22Rv1 (cell line): ENCODE measurements around the gene CLEC16A.

Experiments
- H3K27ac ChIP-seq: fragments of 450-650 bp; 2 replicates; pipeline ENCODE4 v1.5.1; 2017
- ZFX ChIP-seq: fragments of 450-650 bp; IDR thresholded peaks from 2 replicates; pipeline ENCODE4 v1.6.1; 2017; ENCODE audit warnings: antibody characterized with exemption, borderline replicate concordance
- TF ChIP-seq, protein P1 (sequence below): fragments of 450-650 bp; IDR thresholded peaks from 2 replicates; pipeline ENCODE4 v1.5.1; 2017; ENCODE audit warnings: mild to moderate bottlenecking

The CLEC16A gene

DNA sequence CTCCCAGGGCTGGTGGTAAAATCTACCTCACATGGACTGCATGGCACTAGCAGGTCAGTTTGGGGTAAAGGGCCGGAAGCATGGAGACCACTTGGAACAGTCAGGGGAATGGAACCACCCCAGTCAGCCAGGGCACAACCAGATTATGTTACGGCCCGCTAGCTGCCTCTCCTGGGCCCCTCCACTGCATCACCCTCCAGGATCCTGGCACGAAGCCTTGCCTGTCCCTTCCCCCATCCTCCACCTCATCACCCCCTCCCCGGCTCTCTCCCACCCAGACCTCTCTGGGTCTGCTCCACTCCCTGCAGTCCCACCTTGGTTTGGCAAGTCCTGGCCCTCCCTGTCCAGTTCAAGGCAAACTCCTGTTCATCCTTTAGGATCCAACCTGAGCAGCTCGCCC is 91.7 kb downstream of the CLEC16A start:
- H3K27ac ChIP-seq, result no peak overlapping the region
- TF ChIP-seq, protein P1, sequence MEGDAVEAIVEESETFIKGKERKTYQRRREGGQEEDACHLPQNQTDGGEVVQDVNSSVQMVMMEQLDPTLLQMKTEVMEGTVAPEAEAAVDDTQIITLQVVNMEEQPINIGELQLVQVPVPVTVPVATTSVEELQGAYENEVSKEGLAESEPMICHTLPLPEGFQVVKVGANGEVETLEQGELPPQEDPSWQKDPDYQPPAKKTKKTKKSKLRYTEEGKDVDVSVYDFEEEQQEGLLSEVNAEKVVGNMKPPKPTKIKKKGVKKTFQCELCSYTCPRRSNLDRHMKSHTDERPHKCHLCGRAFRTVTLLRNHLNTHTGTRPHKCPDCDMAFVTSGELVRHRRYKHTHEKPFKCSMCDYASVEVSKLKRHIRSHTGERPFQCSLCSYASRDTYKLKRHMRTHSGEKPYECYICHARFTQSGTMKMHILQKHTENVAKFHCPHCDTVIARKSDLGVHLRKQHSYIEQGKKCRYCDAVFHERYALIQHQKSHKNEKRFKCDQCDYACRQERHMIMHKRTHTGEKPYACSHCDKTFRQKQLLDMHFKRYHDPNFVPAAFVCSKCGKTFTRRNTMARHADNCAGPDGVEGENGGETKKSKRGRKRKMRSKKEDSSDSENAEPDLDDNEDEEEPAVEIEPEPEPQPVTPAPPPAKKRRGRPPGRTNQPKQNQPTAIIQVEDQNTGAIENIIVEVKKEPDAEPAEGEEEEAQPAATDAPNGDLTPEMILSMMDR, result no peak
- no peak for TF ChIP-seq ZFX

DNA sequence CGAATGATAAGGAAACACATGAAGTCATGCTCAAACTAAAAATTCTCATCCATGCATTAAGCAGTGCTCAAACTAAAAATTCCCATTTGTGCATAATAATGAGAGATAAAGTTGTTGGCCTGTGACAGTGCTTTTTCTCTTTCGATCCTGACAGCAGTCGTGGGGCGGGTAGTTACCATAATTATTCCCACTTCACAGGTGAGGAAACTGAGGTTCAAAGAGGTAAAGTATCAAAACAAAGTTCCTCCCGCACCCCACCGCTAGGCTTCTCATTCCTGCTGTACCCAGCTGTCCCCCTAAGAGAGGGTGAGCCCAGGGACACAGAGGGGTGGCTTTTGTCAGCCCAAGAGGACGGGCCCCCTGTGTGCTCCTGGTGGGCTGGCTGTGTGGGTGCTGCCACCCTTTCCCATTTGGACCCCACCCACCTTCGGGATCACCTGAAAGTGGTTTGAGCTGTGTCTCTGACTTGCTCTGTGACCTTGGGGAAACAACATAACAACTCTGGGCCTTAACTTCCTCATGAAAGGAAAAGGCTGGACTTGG is 92.6 kb downstream of the CLEC16A start:
- H3K27ac ChIP-seq, result no peak overlapping the region
- TF ChIP-seq ZFX, result no peak
- TF ChIP-seq, protein P1, result no peak

DNA sequence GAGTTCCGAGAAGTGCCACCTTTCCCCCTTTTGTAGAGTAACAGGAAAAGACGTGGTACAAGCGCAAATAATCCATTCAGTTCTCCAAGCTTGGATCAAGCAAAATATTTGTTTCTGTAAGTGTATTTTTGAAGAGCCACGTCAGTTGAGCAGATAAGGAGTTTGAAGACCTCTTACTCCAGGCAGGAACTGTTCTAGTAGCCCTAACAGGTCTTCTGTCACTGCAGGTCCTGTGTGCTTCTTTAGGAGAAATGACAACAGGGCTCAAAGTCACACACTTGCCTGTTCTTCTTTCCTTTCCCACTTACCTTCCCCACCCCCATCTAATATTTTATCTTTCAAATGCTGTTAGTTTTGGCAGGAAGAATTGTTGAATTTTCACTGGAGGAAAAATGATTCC is 93.9 kb downstream of the CLEC16A start:
- no peak overlapping the region for H3K27ac ChIP-seq

DNA sequence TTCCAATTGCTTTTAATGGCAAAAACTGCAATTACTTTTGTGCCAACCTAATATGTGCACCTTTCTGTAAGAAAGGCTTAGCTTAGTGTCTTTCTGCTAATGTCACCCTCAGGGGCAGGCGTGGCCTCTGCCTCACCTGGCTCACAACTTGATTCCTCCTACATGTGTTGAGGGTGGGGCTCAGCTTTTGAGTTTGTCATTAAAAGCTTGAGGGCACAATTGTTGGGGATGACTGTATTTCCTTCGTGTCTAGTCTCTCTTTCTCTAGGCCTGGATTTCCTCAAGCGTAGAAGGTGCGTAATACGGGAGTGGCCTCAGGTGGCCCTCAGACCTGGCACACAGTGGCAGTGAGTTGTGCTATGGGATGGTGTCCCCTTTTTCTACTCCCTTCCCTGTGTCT is 94.4 kb downstream of the CLEC16A start:
- TF ChIP-seq, protein P1, result no peak
- TF ChIP-seq ZFX, result no peak

More for the DNA sequence above, 93.9 kb downstream of the CLEC16A start:
- no peak for TF ChIP-seq ZFX
- TF ChIP-seq, protein P1, result no peak

DNA sequence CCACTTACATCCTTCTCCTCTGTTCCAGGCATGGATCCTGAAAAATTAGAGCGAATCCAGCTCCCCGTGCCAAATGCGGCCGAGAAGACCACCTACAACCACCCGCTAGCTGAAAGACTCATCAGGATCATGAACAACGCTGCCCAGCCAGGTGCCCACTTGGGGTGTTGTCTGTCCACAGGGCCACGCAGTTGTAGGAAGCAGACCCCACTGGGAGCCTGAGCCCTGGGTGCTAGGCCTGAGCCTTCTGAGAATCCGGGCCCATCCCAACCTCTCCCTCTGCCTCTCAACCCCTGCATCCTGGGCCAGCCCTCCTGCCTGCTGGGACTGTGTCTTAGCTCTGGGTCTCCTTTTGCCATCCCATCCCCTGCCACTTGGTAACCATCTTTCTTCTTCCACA is 95.4 kb downstream of the CLEC16A start:
- no peak overlapping the region for H3K27ac ChIP-seq
- TF ChIP-seq, protein P1, result no peak
- no peak for TF ChIP-seq ZFX

More for the DNA sequence above, 94.4 kb downstream of the CLEC16A start:
- no peak overlapping the region for H3K27ac ChIP-seq

DNA sequence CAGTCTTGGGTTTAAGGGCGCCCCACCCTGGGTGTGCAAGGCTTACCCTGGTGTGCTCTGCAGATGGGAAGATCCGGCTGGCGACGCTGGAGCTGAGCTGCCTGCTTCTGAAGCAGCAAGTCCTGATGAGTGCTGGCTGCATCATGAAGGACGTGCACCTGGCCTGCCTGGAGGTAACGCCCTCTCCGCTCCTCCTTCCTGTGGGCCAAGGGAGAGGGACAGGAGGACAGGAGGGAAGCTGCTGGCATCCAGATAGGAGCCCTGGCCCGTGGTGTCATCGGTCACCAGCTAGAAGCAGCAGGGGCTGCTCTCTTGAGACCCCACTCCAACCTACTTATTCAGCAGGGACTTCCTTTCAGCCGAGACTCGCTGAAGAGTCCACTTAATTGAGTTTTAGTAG is 97.8 kb downstream of the CLEC16A start:
- TF ChIP-seq, protein P1, result no peak
- TF ChIP-seq ZFX, result no peak
- no peak overlapping the region for H3K27ac ChIP-seq

DNA sequence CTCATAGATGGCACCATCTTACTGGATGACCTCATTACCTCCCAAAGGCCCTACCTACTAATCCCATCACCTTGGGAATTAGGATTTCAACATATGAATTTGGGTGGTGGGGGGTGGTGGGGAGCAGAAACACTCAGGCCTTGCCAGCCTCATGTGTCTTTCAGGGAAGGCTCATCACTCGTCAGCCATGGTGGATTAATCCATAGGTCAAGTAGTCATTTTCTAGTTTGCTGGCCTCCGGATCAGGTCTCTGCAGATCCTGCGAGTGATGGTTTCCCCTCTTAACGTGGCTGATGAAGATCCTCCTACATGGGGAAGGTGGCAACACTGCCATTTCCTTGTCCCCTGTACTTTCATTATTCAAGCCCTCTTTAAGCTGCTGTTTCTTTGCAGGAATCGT is 101.1 kb downstream of the CLEC16A start:
- no peak overlapping the region for H3K27ac ChIP-seq
- TF ChIP-seq ZFX, result no peak
- TF ChIP-seq, protein P1, result no peak
